Activated CD4-positive, alpha-beta T cell treated with anti-CD3 and anti-CD28 coated beads, Interleukin-2, amount 10 ng/mL, durations not matched to agents 7 days and 5 days (primary cell): Measurements from ENCODE around the gene RTN4RL1. TPM values are rescaled to one million over a fixed set of nuclear protein-coding genes. Genes with fewer than 3 reads are reported as not detected.

Experiments used
- CTCF ChIA-PET: fragments of 350-600 bp; sonication (Branson Sonifier 250); formaldehyde crosslinking; loops from one replicate; lab custom pipeline; 2021; ENCODE audit warnings: antibody characterized with exemption; lab: Charles Lee
- POLR2A ChIA-PET: fragments of 350-600 bp; sonication (Branson Sonifier 250); formaldehyde crosslinking; loops from one replicate; lab custom pipeline; 2021; ENCODE audit warnings: antibody characterized with exemption; lab: Charles Lee
- DNase-seq: peaks from one replicate; pipeline ENCODE4 v3.0.0-alpha.2; 2020
- H3K27ac Mint-ChIP-seq: one replicate; pipeline ENCODE4 v1.8.0; 2021; ENCODE audit warnings: mild to moderate bottlenecking, moderate library complexity, mixed read lengths
- H3K27me3 Mint-ChIP-seq: one replicate; pipeline ENCODE4 v1.8.0; 2021; ENCODE audit warnings: mixed read lengths
- H3K36me3 Mint-ChIP-seq: one replicate; pipeline ENCODE4 v1.8.0; 2021; ENCODE audit warnings: low read depth, mixed read lengths
- H3K4me1 Mint-ChIP-seq: one replicate; pipeline ENCODE4 v1.8.0; 2021; ENCODE audit warnings: mixed read lengths
- H3K4me3 Mint-ChIP-seq: one replicate; pipeline ENCODE4 v1.8.0; 2021; ENCODE audit warnings: mild to moderate bottlenecking, moderate library complexity, mixed read lengths
- H3K9me3 Mint-ChIP-seq: one replicate; pipeline ENCODE4 v1.8.0; 2021; ENCODE audit warnings: mixed read lengths
- total RNA-seq, 2 experiments: library from RNA; stranded (reverse); gene quantifications; one replicate each; pipeline ENCODE4 v1.2.3, GENCODE V29; 2021

Gene RTN4RL1
- total RNA-seq, 2 experiments from 2014 or later: 0.19 to 0.20 TPM

GRCh38 chr17:1916316-1916715 lies 108.8 kb downstream of the RTN4RL1 start:
- ChIA-PET POLR2A (no interaction called here), CTCF (interaction anchor here (1.0 kb wide), 1 partner anchor 138 kb away, joined by 3 read pairs; the partner anchor contains the start of gene HIC1)
- Mint-ChIP-seq H3K36me3 (no peaks in the 10 kb centered on the region), H3K4me3 (no peak overlapping the region), H3K27ac (no peak overlapping the region), H3K27me3 (peaks cover 12% of the 10 kb centered on the region), H3K4me1 (no peaks in the 10 kb centered on the region), H3K9me3 (no peaks in the 10 kb centered on the region)
- no peak for DNase-seq

- H3K27me3 Mint-ChIP-seq: peaks cover 12% of the 10 kb centered on the region
- no peak overlapping the region for H3K27ac Mint-ChIP-seq
- H3K36me3 Mint-ChIP-seq: no peaks in the 10 kb centered on the region
- H3K4me1 Mint-ChIP-seq: no peaks in the 10 kb centered on the region
- POLR2A ChIA-PET: interaction anchor here (0.7 kb wide), 1 partner anchor 198 kb away, joined by 4 read pairs; no protein-coding TSS in a partner anchor
- DNase-seq: no peak
- CTCF ChIA-PET: interaction anchor here (0.7 to 1.0 kb wide), 2 partner anchors 139 to 271 kb away, joined by 3 read pairs; partner anchors contain the start of gene HIC1
- no peaks in the 10 kb centered on the region for H3K9me3 Mint-ChIP-seq
- H3K4me3 Mint-ChIP-seq: no peak overlapping the region
Observed at GRCh38 chr17:1915889-1916288, 109.2 kb downstream of the RTN4RL1 start.

GRCh38 chr17:1914661-1915083 lies 110.5 kb downstream of the RTN4RL1 start:
- no peak for DNase-seq
- H3K4me3 Mint-ChIP-seq: no peak overlapping the region
- no peaks in the 10 kb centered on the region for H3K9me3 Mint-ChIP-seq
- ChIA-PET CTCF (no interaction called here), POLR2A (no interaction called here)
- no peaks in the 10 kb centered on the region for H3K4me1 Mint-ChIP-seq
- H3K36me3 Mint-ChIP-seq: no peaks in the 10 kb centered on the region
- H3K27ac Mint-ChIP-seq: no peak overlapping the region
- H3K27me3 Mint-ChIP-seq: peaks cover 19% of the 10 kb centered on the region

- Mint-ChIP-seq H3K4me3 (no peak overlapping the region), H3K9me3 (no peaks in the 10 kb centered on the region)
- CTCF ChIA-PET: no interaction called here
Observed at GRCh38 chr17:1913702-1914101, 111.4 kb downstream of the RTN4RL1 start.

GRCh38 chr17:1912146-1912545 lies 113.0 kb downstream of the RTN4RL1 start:
- H3K27ac Mint-ChIP-seq: no peak overlapping the region

More at GRCh38 chr17:1913702-1914101, 111.4 kb downstream of the RTN4RL1 start:
- peaks cover 28% of the 10 kb centered on the region for H3K27me3 Mint-ChIP-seq
- peaks cover 5% of the 10 kb centered on the region for H3K4me1 Mint-ChIP-seq
- POLR2A ChIA-PET: no interaction called here
- DNase-seq: no peak
- no peaks in the 10 kb centered on the region for H3K36me3 Mint-ChIP-seq
- no peak overlapping the region for H3K27ac Mint-ChIP-seq

GRCh38 chr17:1909985-1910384 lies 115.1 kb downstream of the RTN4RL1 start:
- peaks cover 5% of the 10 kb centered on the region for H3K4me1 Mint-ChIP-seq
- H3K4me3 Mint-ChIP-seq: no peak overlapping the region
- H3K27ac Mint-ChIP-seq: no peak overlapping the region
- CTCF ChIA-PET: interaction anchor here (0.6 to 1.6 kb wide), 7 partner anchors 18 to 688 kb away, joined by 3 to 5 read pairs (median 3); no protein-coding TSS in a partner anchor
- H3K9me3 Mint-ChIP-seq: no peaks in the 10 kb centered on the region
- no peaks in the 10 kb centered on the region for H3K36me3 Mint-ChIP-seq
- peaks cover 57% of the 10 kb centered on the region for H3K27me3 Mint-ChIP-seq
- DNase-seq: no peak
- POLR2A ChIA-PET: no interaction called here

More at GRCh38 chr17:1912146-1912545, 113.0 kb downstream of the RTN4RL1 start:
- no peak for DNase-seq
- Mint-ChIP-seq H3K4me3 (no peak overlapping the region), H3K4me1 (peaks cover 5% of the 10 kb centered on the region), H3K9me3 (no peaks in the 10 kb centered on the region), H3K27me3 (peaks cover 39% of the 10 kb centered on the region), H3K36me3 (no peaks in the 10 kb centered on the region)
- CTCF ChIA-PET: no interaction called here
- POLR2A ChIA-PET: no interaction called here

- POLR2A ChIA-PET: no interaction called here
- Mint-ChIP-seq H3K27me3 (peaks cover 63% of the 10 kb centered on the region), H3K4me3 (no peak overlapping the region), H3K4me1 (peaks cover 5% of the 10 kb centered on the region), H3K36me3 (no peaks in the 10 kb centered on the region), H3K27ac (no peak overlapping the region), H3K9me3 (no peaks in the 10 kb centered on the region)
- CTCF ChIA-PET: interaction anchor here (0.6 to 1.1 kb wide), 6 partner anchors 14 to 146 kb away, joined by 3 to 6 read pairs (median 3); partner anchors contain the start of genes HIC1 and RTN4RL1
- peak; percentile 60 for DNase-seq
Observed at GRCh38 chr17:1908699-1909309, 116.3 kb downstream of the RTN4RL1 start.

- DNase-seq: peak; percentile 12
- Mint-ChIP-seq H3K4me1 (peaks cover 5% of the 10 kb centered on the region), H3K36me3 (no peaks in the 10 kb centered on the region), H3K4me3 (peak overlapping the region; percentile 30), H3K27ac (no peak overlapping the region), H3K27me3 (peaks cover 61% of the 10 kb centered on the region), H3K9me3 (no peaks in the 10 kb centered on the region)
- ChIA-PET CTCF (interaction anchor here (0.6 to 1.1 kb wide), 4 partner anchors 13 to 147 kb away, joined by 3 to 6 read pairs (median 4); partner anchors contain the start of genes HIC1 and RTN4RL1), POLR2A (no interaction called here)
Observed at GRCh38 chr17:1907909-1908698, 117.0 kb downstream of the RTN4RL1 start.

GRCh38 chr17:1907216-1907631 lies 117.9 kb downstream of the RTN4RL1 start:
- Mint-ChIP-seq H3K4me3 (no peak overlapping the region), H3K9me3 (no peaks in the 10 kb centered on the region), H3K4me1 (peaks cover 5% of the 10 kb centered on the region), H3K27me3 (peaks cover 59% of the 10 kb centered on the region), H3K27ac (no peak overlapping the region), H3K36me3 (no peaks in the 10 kb centered on the region)
- no peak for DNase-seq
- ChIA-PET CTCF (no interaction called here), POLR2A (no interaction called here)

- DNase-seq: no peak
- H3K4me3 Mint-ChIP-seq: no peak overlapping the region
- peaks cover 5% of the 10 kb centered on the region for H3K4me1 Mint-ChIP-seq
- ChIA-PET POLR2A (no interaction called here), CTCF (interaction anchor here (1.2 kb wide), 1 partner anchor 110 kb away, joined by 4 read pairs; no protein-coding TSS in a partner anchor)
- H3K36me3 Mint-ChIP-seq: no peaks in the 10 kb centered on the region
- H3K27me3 Mint-ChIP-seq: peaks cover 58% of the 10 kb centered on the region
- H3K9me3 Mint-ChIP-seq: no peaks in the 10 kb centered on the region
- no peak overlapping the region for H3K27ac Mint-ChIP-seq
Observed at GRCh38 chr17:1906662-1907101, 118.5 kb downstream of the RTN4RL1 start.

GRCh38 chr17:1905190-1905913 lies 119.8 kb downstream of the RTN4RL1 start:
- Mint-ChIP-seq H3K9me3 (no peaks in the 10 kb centered on the region), H3K27me3 (peaks cover 54% of the 10 kb centered on the region), H3K4me3 (no peak overlapping the region), H3K4me1 (peaks cover 5% of the 10 kb centered on the region), H3K36me3 (no peaks in the 10 kb centered on the region), H3K27ac (no peak overlapping the region)
- ChIA-PET POLR2A (no interaction called here), CTCF (no interaction called here)
- no peak for DNase-seq
